Endodermal cell (in vitro differentiated cells): ENCODE results near the gene LOXL1. TPM values are rescaled to one million over a fixed set of nuclear protein-coding genes. Genes with fewer than 3 reads are reported as not detected.
A peak's percentile ranks its signal among the peaks of the same experiment; 100 is the strongest.

Experiments
- DNase-seq: peaks from one replicate; pipeline ENCODE4 v3.0.0-alpha.2; 2017
- H3K27ac ChIP-seq: 2 replicates; pipeline ENCODE4 v1.5.1; 2013; ENCODE audit warnings: mild to moderate bottlenecking, low read depth, low read length, moderate library complexity
- H3K27me3 ChIP-seq: 2 replicates; pipeline ENCODE4 v1.6.1; 2013; ENCODE audit warnings: mild to moderate bottlenecking, low read length, moderate library complexity; ENCODE audit not compliant: insufficient read depth, control insufficient read depth, poor library complexity, severe bottlenecking
- H3K36me3 ChIP-seq: 2 replicates; pipeline ENCODE4 v1.7.0; 2013; ENCODE audit warnings: mild to moderate bottlenecking, low read length, moderate library complexity; ENCODE audit not compliant: control insufficient read depth, insufficient read depth
- H3K4me1 ChIP-seq: one replicate; pipeline ENCODE4 v1.7.0; 2013; ENCODE audit warnings: low read length; ENCODE audit not compliant: control insufficient read depth, insufficient read depth
- H3K4me3 ChIP-seq: 2 replicates; pipeline ENCODE4 v1.5.1; 2013; ENCODE audit warnings: mild to moderate bottlenecking, low read length, moderate library complexity
- H3K9ac ChIP-seq: 2 replicates; pipeline ENCODE4 v1.6.1; 2013; ENCODE audit warnings: mild to moderate bottlenecking, low read length, moderate library complexity; ENCODE audit not compliant: poor library complexity, severe bottlenecking; ENCODE audit errors: extremely low read depth
- H3K9me3 ChIP-seq: 2 replicates; pipeline ENCODE4 v1.6.1; 2013; ENCODE audit warnings: mild to moderate bottlenecking, low read length, moderate library complexity; ENCODE audit not compliant: control insufficient read depth
- H3K27ac Mint-ChIP-seq: 2 replicates; pipeline ENCODE4 v1.8.0; 2020; ENCODE audit warnings: mixed read lengths
- H3K27me3 Mint-ChIP-seq: 2 replicates; pipeline ENCODE4 v1.8.0; 2021; ENCODE audit warnings: mild to moderate bottlenecking, mixed read lengths; ENCODE audit not compliant: insufficient read depth
- H3K36me3 Mint-ChIP-seq: 2 replicates; pipeline ENCODE4 v1.8.0; 2020; ENCODE audit warnings: low read depth, mixed read lengths
- H3K4me1 Mint-ChIP-seq: 2 replicates; pipeline ENCODE4 v1.8.0; 2020; ENCODE audit warnings: mixed read lengths
- H3K4me3 Mint-ChIP-seq: 2 replicates; pipeline ENCODE4 v1.8.0; 2020; ENCODE audit warnings: mild to moderate bottlenecking, moderate library complexity, mixed read lengths
- H3K9me3 Mint-ChIP-seq: 2 replicates; pipeline ENCODE4 v1.8.0; 2020; ENCODE audit warnings: mild to moderate bottlenecking, mixed read lengths
- CTCF ChIP-seq: fragments of 200-600 bp; sonication (generic); conservative IDR thresholded peaks from 2 replicates; pipeline ENCODE4 v1.5.0; 2021; ENCODE audit warnings: antibody characterized with exemption, mild to moderate bottlenecking
- WGBS, 2 experiments: methylation state at CpG; one replicate each; pipeline versions ENCODE4 v1.1.5 to v1.1.7; 2013; ENCODE audit warnings: missing lambda C conversion rate in 2 of 2, mixed read lengths in 1 of 2; ENCODE audit not compliant: insufficient coverage in 1 of 2, insufficient read length in 1 of 2; 5-methylcytosine and 5-hydroxymethylcytosine counted together
- total RNA-seq, 2 donors: library from RNA; stranded (reverse); fragmentation: NEBNext Ultra II Directional in 1 of 2; extraction: Animal tissue kit (Norgen Biotek cat#: 25700) in 1 of 2; gene quantifications; 2 replicates in 1 of 2; 3 replicates in 1 of 2; pipeline ENCODE4 v1.2.1, GENCODE V29; 2021

LOXL1 gene
- total RNA-seq, 2 donors from 2014 or later = 21.3 to 31.8 TPM

GRCh38 chr15:73939138-73939537 lies 12.9 kb downstream of the LOXL1 start:
- H3K27ac ChIP-seq = no peak overlapping the region
- Mint-ChIP-seq H3K4me3 (no peak overlapping the region), H3K4me1 (peaks cover 28% of the 10 kb centered on the region), H3K27me3 (peaks cover 6% of the 10 kb centered on the region), H3K27ac (no peak overlapping the region), H3K36me3 (no peaks in the 10 kb centered on the region), H3K9me3 (no peaks in the 10 kb centered on the region)
- H3K36me3 ChIP-seq = no peaks in the 10 kb centered on the region
- TF ChIP-seq CTCF = no peak
- H3K27me3 ChIP-seq = no peaks in the 10 kb centered on the region
- no peaks in the 10 kb centered on the region for H3K9me3 ChIP-seq
- no peak overlapping the region for H3K4me3 ChIP-seq
- no peak for DNase-seq
- H3K9ac ChIP-seq = no peak overlapping the region
- peaks cover 8% of the 10 kb centered on the region for H3K4me1 ChIP-seq
- WGBS, 2 experiments = 87 to 100% methylated on average over 2 to 4 of the region's 4 CpGs

DNA sequence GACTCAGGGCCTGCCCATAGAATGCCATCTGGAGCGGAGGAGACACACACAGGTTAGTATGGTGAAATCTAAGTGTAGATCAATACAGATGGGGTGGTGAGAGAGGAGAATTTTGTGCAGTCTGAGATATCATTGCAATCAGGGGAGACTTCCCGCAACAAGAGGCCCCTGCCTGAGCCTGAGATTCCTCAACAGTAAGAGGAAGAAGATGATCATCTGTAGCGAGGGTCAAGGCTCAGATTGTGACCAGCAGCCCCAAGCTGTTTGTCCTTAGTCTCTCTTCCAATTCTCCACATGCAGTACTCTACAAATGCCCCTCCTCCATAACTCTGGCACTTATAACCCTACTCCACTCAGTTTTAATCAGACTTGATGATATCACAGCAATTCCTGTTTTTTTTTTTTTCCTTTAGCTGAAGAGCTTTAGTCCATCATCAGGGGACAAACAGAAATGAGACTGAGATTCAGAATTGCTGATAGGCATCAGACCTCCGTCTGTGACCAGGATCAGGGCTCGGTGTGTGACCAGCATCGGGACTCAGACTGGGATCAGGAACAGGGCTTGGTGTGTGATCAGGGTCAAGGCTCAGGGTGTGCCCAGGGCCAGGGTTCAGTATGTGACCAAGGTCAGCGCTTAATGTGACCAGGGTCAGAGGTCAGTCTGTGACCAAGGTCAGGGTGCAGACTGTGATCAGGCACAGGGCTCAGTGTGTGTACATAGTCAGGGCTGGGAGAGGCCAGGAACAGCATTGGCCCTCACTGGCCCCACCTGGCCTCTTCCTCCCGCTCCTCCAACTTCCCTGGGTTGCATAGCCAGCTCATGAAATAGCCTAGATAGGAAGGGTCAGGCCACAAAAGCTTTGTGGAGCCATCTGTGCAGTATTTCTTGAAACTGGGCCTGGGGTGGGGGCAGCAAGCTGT lies 14.1 kb downstream of the LOXL1 start:
- TF ChIP-seq CTCF = no peak
- Mint-ChIP-seq H3K4me1 (peaks cover 25% of the 10 kb centered on the region), H3K9me3 (no peaks in the 10 kb centered on the region), H3K27ac (no peak overlapping the region), H3K4me3 (no peak overlapping the region), H3K27me3 (peaks cover 6% of the 10 kb centered on the region), H3K36me3 (no peaks in the 10 kb centered on the region)
- peaks cover 8% of the 10 kb centered on the region for H3K4me1 ChIP-seq
- no peaks in the 10 kb centered on the region for H3K36me3 ChIP-seq
- no peaks in the 10 kb centered on the region for H3K27me3 ChIP-seq
- H3K9me3 ChIP-seq = no peaks in the 10 kb centered on the region
- 85% methylated on average over 7 to 8 of the region's 8 CpGs for WGBS, 2 experiments
- no peak overlapping the region for H3K4me3 ChIP-seq
- no peak for DNase-seq
- no peak overlapping the region for H3K27ac ChIP-seq
- no peak overlapping the region for H3K9ac ChIP-seq

- H3K9me3 ChIP-seq = no peaks in the 10 kb centered on the region
- no peaks in the 10 kb centered on the region for H3K27me3 ChIP-seq
- peak overlapping the region; percentile 4 for H3K27ac ChIP-seq
- no peak overlapping the region for H3K9ac ChIP-seq
- 100% methylated on average over 1 of the region's 1 CpG; no CpG with 5 or more reads in 1 of the 2 experiments for WGBS, 2 experiments
- H3K9me3 Mint-ChIP-seq = no peaks in the 10 kb centered on the region
- peaks cover 25% of the 10 kb centered on the region for H3K4me1 Mint-ChIP-seq
- H3K4me1 ChIP-seq = peaks cover 8% of the 10 kb centered on the region
- H3K4me3 ChIP-seq = no peak overlapping the region
- no peak for DNase-seq
- no peak for TF ChIP-seq CTCF
- no peaks in the 10 kb centered on the region for H3K36me3 ChIP-seq
- H3K27ac Mint-ChIP-seq = no peak overlapping the region
- no peaks in the 10 kb centered on the region for H3K36me3 Mint-ChIP-seq
- peaks cover 6% of the 10 kb centered on the region for H3K27me3 Mint-ChIP-seq
- no peak overlapping the region for H3K4me3 Mint-ChIP-seq
These were observed 14.8 kb downstream of the LOXL1 start for GRCh38 chr15:73941044-73941443.
